ENCODE data around the gene NOC4L.

GRCh38 chr12:132148368-132149045 lies 4.2 kb downstream of the NOC4L start:
- TF ChIP-seq CTCF (IDR thresholded peaks at IDR 0.05) = no peak
- no peak for TF ChIP-seq ZFX (IDR thresholded peaks at IDR 0.05; ENCODE audit: borderline replicate concordance)
